GOT3 (cell line): ENCODE data around the gene NOL4L.

ENCODE experiments used
- DNase-seq: peaks from one replicate; lab custom pipeline; 2025; ENCODE audit warnings: mixed read lengths; lab: John Stamatoyannopoulos, UW

NOL4L gene

DNA sequence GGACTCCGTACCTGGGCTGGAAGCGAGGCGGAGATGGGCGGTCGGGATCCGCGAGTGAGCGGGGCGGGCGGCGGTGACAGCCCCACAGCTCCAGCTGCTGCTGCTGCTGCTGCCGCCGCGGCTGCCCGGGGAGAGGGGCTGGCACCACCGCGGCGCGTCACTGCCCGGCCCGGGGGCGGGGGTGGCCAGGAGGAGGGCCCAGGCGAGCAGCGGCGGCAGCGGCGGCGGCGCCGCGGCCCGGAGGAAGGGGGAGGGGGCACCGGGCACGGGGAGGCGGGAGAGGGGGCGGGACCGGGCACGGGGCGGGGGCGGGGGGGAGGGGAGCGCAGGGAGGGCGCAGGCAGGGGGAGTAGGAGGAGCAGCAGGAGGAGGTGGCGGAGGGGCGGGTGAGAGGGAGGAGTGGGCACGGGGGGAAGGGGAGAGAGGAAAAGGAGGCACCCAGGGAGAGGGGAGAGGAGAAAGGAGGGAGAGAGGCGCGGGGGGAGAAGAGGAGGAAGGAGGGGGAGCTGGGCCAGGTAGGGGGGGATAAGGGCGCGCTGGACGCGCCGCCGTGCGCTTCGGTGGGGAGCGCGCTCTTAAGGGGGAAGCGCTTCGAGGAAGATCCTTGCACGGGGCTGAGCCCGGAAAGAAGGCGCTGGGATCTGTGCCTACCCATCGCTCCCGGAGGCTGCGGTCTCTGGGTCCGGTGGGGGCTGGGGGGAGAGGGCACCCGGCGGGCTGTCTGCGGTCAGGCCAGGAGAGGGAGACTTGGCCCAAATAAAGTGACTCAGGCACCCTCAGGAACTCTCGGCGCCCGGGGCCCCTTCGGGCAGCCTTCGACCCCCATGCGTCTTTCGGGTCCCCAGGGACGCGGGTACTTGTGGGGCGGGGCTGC, 101.5 kb downstream of the NOL4L start:
- peak; percentile 61 for DNase-seq

DNA sequence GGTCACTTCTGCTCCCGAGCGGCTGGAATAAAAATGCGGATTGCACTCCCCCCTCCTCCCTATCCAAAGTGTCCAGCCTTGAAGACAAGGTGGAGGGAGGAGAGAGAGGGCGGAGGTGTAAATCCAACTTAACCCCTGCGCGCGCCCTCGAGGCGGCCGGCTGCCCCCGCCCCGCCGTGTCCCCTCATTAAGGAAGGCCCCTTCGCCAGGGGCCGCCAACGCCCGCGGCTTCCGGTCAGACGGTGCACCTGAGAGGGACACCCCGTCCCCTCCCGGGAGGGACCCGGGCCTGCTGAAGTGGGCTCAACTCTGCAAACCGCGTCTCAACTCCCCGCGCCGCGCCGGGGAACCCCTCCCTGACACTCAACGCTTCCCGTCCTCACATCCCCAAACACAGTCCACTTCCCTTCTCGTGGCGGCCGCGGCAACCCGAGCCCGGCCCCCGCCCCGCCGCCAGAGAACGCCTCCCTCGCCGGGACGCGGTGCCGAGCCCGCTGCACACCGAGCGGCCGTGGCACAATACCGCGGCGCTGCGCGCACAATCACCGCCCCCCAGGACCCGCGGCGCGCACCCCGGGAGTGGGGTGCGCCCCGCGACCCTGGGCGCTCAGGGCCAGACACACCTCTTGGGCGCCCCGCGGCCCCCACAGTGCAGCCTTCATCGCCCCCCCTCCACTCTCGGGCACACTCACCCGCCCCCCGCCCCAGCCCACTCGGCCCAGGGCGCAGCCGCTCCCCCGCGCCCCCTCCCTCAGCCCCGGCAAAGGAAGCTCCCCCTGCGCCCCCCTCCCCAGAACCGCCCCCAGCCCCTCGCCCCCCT, 102.5 kb downstream of the NOL4L start:
- no peak for DNase-seq

DNA sequence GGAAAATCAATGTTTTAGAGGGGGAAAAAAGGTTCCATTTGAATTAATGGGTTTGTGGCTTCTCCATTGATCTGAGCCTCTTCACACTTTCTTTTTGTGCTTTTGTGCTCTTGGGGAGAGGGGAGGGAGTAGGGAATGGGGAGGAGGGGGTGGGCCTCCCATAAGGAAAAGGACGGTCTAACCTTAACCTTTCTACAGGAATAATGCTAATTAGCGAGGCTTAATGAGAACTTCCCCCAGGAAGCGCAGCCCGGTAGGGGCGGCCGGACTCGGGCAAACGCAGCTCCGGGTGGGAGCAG, 103.0 kb downstream of the NOL4L start:
- DNase-seq: no peak

DNA sequence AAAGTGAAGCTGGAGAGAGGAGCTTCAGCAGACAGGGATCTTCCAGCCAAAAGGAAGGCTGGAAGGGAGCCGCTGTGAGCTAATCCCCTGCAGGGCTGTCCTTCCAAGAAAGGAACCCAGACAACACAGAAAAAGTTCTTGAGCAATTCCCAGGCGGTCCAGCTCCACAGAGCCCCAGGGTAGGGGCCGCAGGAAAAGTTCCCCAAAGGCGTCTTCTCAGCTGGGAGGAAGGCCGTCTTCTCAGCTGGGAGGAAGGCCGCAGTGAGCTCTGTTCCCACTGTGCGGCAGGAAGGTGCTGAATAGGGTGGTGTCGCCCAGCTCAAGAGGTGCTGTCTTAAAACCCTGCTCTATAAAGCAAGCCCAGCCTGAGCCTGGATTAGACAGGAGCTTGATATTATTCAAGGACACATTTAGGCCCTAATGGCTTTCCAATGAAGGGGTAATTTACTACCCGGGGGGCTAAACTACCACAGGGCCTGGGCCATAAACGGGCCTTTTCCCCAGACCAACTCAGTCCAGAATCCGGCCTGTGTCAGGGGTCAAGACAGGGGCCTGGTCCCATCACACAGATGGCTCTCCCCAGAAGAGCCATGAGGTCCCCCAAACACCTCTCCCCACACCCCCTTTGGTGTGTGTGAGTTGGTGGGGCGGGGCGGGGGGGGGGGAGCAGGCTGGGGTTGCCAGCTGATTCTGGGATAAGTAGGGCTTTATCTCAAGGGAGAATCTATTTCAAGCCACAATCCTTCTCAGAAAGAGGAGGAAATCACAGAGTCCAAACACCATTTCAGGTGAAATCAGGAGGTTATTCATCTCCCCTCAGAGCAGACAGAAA, 103.6 kb downstream of the NOL4L start:
- no peak for DNase-seq

DNA sequence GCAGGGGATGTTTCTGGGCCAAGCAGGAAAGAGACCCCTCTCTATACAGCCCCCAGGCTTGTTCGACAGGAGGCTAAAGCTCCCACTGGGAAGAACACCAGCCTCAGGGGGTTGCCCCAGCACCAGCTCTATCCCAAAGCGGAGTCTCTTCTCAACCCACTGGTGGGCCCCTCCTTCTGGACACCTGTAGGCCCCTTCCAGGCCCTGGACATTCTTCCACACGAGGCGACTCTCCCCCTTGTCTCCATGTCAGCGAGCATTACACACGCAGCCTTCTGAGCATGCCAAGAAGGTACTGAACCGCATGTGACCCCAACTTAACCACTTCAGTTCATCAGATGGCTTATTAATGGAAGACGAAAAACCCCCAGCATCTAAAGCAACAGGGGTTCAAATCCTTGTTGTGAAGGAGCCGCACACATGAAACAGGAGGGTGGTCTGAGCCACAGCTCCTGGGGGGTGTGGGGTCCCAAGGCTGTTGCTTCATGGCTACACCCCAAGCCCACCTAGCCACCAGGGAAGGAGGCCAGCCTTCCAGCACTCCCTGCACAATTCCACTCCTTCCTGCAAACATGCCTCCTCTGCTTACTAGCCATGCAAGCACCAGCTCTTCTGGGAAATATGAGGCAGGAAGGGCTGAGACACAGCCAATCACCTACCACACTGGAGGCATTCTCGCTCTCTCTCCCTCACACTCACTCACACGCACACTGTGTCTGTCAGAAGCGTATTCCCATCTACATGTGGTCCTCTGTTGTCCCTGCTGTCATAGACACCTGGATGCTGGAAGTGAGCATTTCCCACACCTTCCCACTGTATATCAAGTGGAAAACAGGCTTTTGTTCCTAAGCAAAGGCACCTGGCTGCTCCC, 104.5 kb downstream of the NOL4L start:
- DNase-seq: no peak

DNA sequence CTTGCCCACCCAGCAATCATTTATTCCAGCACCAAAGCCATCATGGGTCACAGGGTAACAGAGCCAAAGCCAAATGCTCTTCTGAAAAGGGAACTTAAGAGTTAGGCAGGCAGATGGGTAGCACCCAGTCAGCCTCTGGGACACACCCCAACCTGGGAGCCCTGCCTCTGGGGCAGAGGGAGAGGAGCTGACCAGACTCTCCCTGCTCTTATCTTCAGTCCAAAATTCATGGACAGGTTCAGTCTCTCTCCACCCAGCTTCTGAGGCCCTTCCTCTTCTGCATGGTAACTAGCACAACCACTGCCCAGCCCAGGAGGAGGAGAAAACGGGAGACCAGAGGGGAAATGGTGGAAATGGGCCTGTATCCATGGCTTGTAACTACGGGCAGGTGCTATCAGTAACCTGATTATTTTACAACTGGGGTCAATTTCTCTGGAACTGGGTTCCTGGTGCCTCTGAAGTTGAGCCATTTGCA, 105.4 kb downstream of the NOL4L start:
- DNase-seq: no peak

- no peak for DNase-seq
These were observed 106.1 kb downstream of the NOL4L start for GRCh38 chr20:32479012-32479411.

DNA sequence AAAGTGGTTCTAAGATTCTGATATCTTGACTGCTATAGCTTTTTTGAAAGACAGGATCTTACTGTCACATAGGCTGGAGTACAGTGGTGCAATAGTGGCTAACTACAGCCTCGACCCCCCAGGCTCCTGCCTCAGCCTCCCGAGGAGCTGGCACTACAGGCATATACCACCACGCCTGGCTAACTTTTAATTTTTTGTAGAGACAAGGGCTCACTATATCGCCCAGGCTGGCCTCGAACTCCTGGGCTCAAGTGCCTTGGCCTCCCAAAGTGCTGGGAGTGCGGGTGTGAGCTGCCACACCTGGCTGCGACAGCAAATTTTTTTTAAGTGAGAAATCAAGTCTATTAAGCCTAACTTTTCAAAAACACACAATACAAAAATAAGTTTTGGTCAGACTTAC, 106.6 kb downstream of the NOL4L start:
- DNase-seq: no peak

GRCh38 chr20:32477594-32478512, 107.3 kb downstream of the NOL4L start:
- no peak for DNase-seq

GRCh38 chr20:32476684-32477593, 108.2 kb downstream of the NOL4L start:
- no peak for DNase-seq

DNA sequence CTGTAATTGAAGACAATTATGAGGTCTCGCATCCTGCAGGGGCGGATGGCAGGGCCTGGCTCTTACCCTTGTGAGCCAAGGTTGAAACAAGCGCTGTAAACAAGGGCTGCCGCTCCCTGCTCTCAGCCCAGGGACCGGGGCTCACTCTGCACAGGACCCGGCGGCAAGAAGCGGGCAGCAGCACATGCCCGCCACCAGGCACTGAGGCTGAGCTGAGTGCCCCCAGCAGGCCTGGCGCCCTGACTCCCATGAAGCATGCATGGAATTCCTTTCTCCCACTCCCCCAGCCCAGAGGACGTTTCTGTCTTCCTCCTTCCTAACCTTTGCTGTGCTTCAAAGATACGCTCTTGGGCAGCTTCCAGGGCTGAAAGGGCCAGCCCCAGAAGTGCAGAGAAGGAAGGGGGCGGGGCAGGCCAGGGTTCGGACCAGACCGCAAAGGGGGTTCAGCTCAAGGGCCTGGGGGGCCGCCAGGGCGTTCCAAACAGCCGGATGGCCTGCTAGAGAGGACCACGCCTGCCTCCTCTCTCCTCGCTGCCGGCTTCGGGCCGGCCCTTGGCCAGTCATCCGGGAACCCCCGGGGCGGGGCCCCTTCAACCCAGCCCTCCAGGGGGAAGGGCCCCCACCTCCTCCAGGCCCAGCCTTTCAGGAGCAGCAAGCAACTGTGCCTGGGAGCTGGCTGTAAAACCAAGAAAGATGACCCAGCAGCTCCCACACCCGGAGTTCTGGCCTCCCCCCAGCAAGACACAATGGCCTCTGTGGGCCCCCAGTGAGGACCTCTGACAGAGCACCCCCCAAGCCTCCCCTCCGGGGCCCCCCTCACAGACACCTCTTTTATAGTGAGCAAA, 109.9 kb downstream of the NOL4L start:
- DNase-seq: peak; percentile 69

DNA sequence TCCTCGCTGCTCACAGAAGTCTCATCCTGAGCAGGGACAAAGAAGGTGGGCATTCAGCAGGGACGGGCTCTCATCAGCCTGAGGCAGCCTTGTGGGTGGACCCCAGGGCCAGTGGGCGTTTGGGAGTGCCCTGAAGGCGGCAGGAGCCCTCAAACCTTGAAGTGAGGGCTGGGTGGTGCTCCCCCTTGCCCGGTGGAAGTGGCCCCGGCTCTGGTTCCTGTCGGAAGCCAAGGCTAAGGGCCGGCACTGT, 110.5 kb downstream of the NOL4L start:
- no peak for DNase-seq

GRCh38 chr20:32474009-32474716, 111.0 kb downstream of the NOL4L start:
- DNase-seq: no peak

- no peak for DNase-seq
These were observed 111.7 kb downstream of the NOL4L start for GRCh38 chr20:32473231-32474008.

- no peak for DNase-seq
These were observed 112.4 kb downstream of the NOL4L start for GRCh38 chr20:32472581-32473207.

DNA sequence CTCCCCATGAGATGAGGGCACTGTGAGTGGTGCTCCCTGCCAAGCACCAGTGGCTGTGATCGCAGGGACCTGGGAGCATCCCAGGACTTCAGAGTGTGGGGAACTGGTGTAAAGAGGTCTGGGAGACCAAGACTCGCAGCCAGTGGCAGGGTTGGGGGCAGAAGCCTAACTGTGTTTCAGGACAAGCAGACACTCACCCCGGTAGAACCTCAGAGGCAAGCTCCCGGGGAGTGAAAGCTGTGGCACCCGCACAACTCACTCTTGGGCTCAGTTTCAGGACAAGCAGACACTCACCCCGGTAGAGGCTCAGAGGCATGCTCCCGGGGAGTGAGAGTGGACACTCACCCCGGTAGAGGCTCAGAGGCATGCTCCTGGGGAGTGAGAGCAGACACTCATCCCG, 114.2 kb downstream of the NOL4L start:
- DNase-seq: no peak
